Tibial nerve (tissue), 4 donors: ENCODE measurements around the gene ZNF81. TPM values are rescaled to one million over a fixed set of nuclear protein-coding genes. Genes with fewer than 3 reads are reported as not detected.
"Not testable (repeated sequence)": the region's sequence is repeated elsewhere in the genome, so short reads cannot be mapped to it uniquely, and the experiment has no call there.

Experiments
- DNase-seq, 2 donors: peaks; one replicate each; pipeline ENCODE4 v3.0.0-alpha.2; 2019; ENCODE audit warnings: low spot score in 2 of 2
- H3K27ac ChIP-seq, 4 donors: fragments of 200-600 bp; sonication (generic) in 3 of 4; one replicate each; pipeline ENCODE4 v1.5.1; 2017 to 2019; ENCODE audit warnings: mild to moderate bottlenecking in 1 of 4
- H3K27me3 ChIP-seq, 2 donors: fragments of 200-600 bp; sonication (generic) in 1 of 2; one replicate each; pipeline versions ENCODE4 v1.5.1 to v1.6.0; 2017 to 2019
- H3K36me3 ChIP-seq, 3 donors: fragments of 200-600 bp; sonication (generic); one replicate each; pipeline ENCODE4 v1.5.1; 2018 to 2019
- H3K4me1 ChIP-seq, 4 donors: fragments of 200-600 bp; sonication (generic) in 3 of 4; one replicate each; pipeline ENCODE4 v1.5.1; 2017 to 2019
- H3K4me3 ChIP-seq, 4 donors: fragments of 200-600 bp; sonication (generic) in 3 of 4; one replicate each; pipeline ENCODE4 v1.5.1; 2017 to 2019; ENCODE audit warnings: mild to moderate bottlenecking in 1 of 4, moderate library complexity in 1 of 4
- H3K9me3 ChIP-seq, 4 donors: fragments of 200-600 bp; sonication (generic) in 3 of 4; one replicate each; pipeline ENCODE4 v1.5.1; 2017 to 2019
- EP300 ChIP-seq, 2 donors: sonication (generic); formaldehyde crosslinking; IDR thresholded peaks; one replicate each; pipeline ENCODE4 v1.6.1; 2017; ENCODE audit warnings: antibody characterized with exemption in 2 of 2, mild to moderate bottlenecking in 1 of 2
- POLR2A ChIP-seq, 2 donors: fragments of 450-650 bp; IDR thresholded peaks; one replicate each; pipeline ENCODE4 v1.6.1; 2017; ENCODE audit warnings: antibody characterized with exemption in 2 of 2, mild to moderate bottlenecking in 2 of 2, moderate library complexity in 2 of 2
- WGBS, 2 donors: methylation state at CpG; one replicate each; pipeline ENCODE4 v1.1.5; 2018; 5-methylcytosine and 5-hydroxymethylcytosine counted together
- total RNA-seq, 4 donors: library from RNA; depleted of rRNA; stranded (reverse); fragments of >200 nt; gene quantifications; one replicate each; pipeline ENCODE4 v1.1.0, GENCODE V29; 2016
- TF ChIP-seq, protein P1 (sequence below), 5 experiments: fragments of 200-600 bp in 3 of 5; fragments of 450-650 bp in 2 of 5; sonication (generic) in 3 of 5; IDR thresholded peaks; one replicate each; pipeline ENCODE4 v1.5.1; 2016 to 2019; ENCODE audit warnings: antibody characterized with exemption in 5 of 5, mild to moderate bottlenecking in 3 of 5, moderate library complexity in 2 of 5

The ZNF81 gene
- total RNA-seq, 4 donors from 2014 or later = 5.2 to 8.8 (median 6.6) TPM

GRCh38 chrX:47927212-47927611, 90.5 kb downstream of the ZNF81 start:
- DNase-seq = no peak
- no peaks in the 10 kb centered on the region for H3K4me1 ChIP-seq
- H3K4me3 ChIP-seq = no peak overlapping the region
- no peaks in the 10 kb centered on the region for H3K36me3 ChIP-seq
- H3K9me3 ChIP-seq = no peaks in the 10 kb centered on the region
- H3K27ac ChIP-seq = no peak overlapping the region
- TF ChIP-seq POLR2A (IDR thresholded peaks at IDR 0.05) (no peak), EP300 (IDR thresholded peaks at IDR 0.05) (no peak)
- TF ChIP-seq, protein P1, sequence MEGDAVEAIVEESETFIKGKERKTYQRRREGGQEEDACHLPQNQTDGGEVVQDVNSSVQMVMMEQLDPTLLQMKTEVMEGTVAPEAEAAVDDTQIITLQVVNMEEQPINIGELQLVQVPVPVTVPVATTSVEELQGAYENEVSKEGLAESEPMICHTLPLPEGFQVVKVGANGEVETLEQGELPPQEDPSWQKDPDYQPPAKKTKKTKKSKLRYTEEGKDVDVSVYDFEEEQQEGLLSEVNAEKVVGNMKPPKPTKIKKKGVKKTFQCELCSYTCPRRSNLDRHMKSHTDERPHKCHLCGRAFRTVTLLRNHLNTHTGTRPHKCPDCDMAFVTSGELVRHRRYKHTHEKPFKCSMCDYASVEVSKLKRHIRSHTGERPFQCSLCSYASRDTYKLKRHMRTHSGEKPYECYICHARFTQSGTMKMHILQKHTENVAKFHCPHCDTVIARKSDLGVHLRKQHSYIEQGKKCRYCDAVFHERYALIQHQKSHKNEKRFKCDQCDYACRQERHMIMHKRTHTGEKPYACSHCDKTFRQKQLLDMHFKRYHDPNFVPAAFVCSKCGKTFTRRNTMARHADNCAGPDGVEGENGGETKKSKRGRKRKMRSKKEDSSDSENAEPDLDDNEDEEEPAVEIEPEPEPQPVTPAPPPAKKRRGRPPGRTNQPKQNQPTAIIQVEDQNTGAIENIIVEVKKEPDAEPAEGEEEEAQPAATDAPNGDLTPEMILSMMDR (IDR thresholded peaks at IDR 0.05) = no peak
- H3K27me3 ChIP-seq = no peaks in the 10 kb centered on the region
- WGBS, 2 donors = 81 to 92% methylated on average over 2 of the region's 2 CpGs

GRCh38 chrX:47931970-47932369, 95.3 kb downstream of the ZNF81 start:
- not testable (repeated sequence) for H3K9me3 ChIP-seq, H3K27me3 ChIP-seq, H3K36me3 ChIP-seq, H3K4me3 ChIP-seq, H3K4me1 ChIP-seq, H3K27ac ChIP-seq, DNase-seq
- WGBS, 2 donors = 77 to 89% methylated on average over 3 of the region's 3 CpGs

- Histone ChIP-seq H3K4me1 (no peaks in the 10 kb centered on the region), H3K9me3 (peaks cover 0 to 4% (median 0%) of the 10 kb centered on the region in 4 donors), H3K27me3 (peaks cover 0 to 5% of the 10 kb centered on the region in 2 donors), H3K4me3 (no peak overlapping the region), H3K36me3 (no peaks in the 10 kb centered on the region), H3K27ac (no peak overlapping the region)
- no peak for DNase-seq
- 59 to 71% methylated on average over 5 of the region's 5 CpGs for WGBS, 2 donors
- TF ChIP-seq EP300 (IDR thresholded peaks at IDR 0.05) (no peak), POLR2A (IDR thresholded peaks at IDR 0.05) (no peak)
- TF ChIP-seq, protein P1 (IDR thresholded peaks at IDR 0.05) = no peak
Observed at GRCh38 chrX:47933946-47934345, 97.2 kb downstream of the ZNF81 start.

DNA sequence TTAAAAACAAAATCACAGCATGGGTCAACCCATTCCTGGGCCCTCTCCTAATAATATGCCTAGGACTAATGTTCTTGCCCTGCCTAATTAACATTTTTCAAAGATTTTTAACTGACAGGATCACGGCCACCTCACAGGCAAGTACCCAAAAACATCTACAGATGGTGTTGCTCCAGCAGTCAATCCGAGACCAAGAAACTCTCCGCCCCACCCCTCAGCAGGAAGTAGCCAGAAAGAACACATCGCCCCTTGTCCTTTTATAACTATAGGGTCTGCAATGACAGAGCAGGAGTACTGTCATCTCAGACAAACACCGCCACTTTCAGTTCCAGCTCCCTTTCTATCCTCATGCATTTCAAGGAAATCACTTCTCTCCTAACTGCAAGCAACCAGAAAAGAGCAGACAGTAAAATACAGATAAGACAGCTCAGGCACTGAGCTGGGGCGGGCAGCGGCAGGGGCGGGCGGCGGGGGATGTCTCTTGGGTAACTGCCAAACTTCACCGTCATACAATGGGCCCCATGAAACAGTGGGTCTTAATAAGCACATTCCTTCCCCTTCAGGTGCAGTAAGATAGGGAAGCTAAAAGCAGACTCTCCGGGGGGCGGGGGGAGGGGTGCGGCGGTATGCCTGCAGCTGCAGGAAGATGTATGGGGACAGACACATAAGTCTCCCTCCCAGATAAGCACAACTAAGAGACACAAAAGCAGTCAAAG, 99.7 kb downstream of the ZNF81 start:
- Histone ChIP-seq H3K4me1 (no peaks in the 10 kb centered on the region), H3K27ac (no peak overlapping the region), H3K36me3 (no peaks in the 10 kb centered on the region), H3K27me3 (peaks cover 0 to 5% of the 10 kb centered on the region in 2 donors), H3K9me3 (peaks cover 0 to 4% (median 0%) of the 10 kb centered on the region in 4 donors), H3K4me3 (no peak overlapping the region)
- TF ChIP-seq POLR2A (IDR thresholded peaks at IDR 0.05) = no peak
- DNase-seq = no peak
- 36 to 51% methylated on average over 13 to 15 of the region's 15 CpGs for WGBS, 2 donors

- Histone ChIP-seq H3K27ac (no peak overlapping the region), H3K27me3 (peaks cover 0 to 5% of the 10 kb centered on the region in 2 donors), H3K9me3 (peaks cover 0 to 4% (median 0%) of the 10 kb centered on the region in 4 donors), H3K36me3 (no peaks in the 10 kb centered on the region), H3K4me1 (no peaks in the 10 kb centered on the region), H3K4me3 (no peak overlapping the region)
- no peak for TF ChIP-seq POLR2A (IDR thresholded peaks at IDR 0.05)
- TF ChIP-seq EP300 (IDR thresholded peaks at IDR 0.05) = no peak
- TF ChIP-seq, protein P1 (IDR thresholded peaks at IDR 0.05) = no peak
- WGBS, 2 donors = 65 to 88% methylated on average over 3 of the region's 3 CpGs
- DNase-seq = no peak
Observed at GRCh38 chrX:47936940-47937317, 100.2 kb downstream of the ZNF81 start.

DNA sequence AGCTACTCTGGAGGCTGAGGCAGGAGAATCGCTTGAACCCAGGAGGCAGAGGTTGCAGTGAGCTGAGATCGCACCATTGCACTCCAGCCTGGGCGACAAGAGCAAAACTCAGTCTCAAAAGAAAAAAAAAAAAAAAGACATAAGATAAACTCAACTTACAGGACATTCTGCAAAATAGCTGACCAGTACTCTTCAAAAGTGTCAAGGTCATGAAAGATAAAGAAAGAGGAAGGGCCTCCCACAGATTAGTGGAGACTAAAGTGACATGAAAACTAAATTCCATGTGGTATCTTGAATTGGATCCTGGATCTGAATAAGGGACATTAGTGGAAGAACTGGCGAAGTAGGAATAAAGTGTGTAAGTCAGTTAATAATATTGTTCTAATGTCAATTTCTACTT, 103.7 kb downstream of the ZNF81 start:
- 94% methylated on average over 4 of the region's 4 CpGs for WGBS, 2 donors

More for the DNA sequence above, 103.7 kb downstream of the ZNF81 start:
- Histone ChIP-seq H3K4me1 (no peaks in the 10 kb centered on the region), H3K9me3 (peaks cover 0 to 4% (median 0%) of the 10 kb centered on the region in 4 donors), H3K4me3 (no peak overlapping the region), H3K36me3 (no peaks in the 10 kb centered on the region), H3K27ac (no peak overlapping the region), H3K27me3 (no peaks in the 10 kb centered on the region)
- DNase-seq = no peak
- TF ChIP-seq, protein P1 (IDR thresholded peaks at IDR 0.05) = no peak
- no peak for TF ChIP-seq EP300 (IDR thresholded peaks at IDR 0.05)
- TF ChIP-seq POLR2A (IDR thresholded peaks at IDR 0.05) = no peak
